Right renal pelvis (tissue), 4 donors: ENCODE measurements around the gene GPR152. TPM values are rescaled to one million over a fixed set of nuclear protein-coding genes. Genes with fewer than 3 reads are reported as not detected.
A peak's percentile ranks its signal among the peaks of the same experiment; 100 is the strongest.
"Not testable (repeated sequence)": the region's sequence is repeated elsewhere in the genome, so short reads cannot be mapped to it uniquely, and the experiment has no call there.

Source experiments
- DNase-seq, 4 donors: peaks; one replicate each; pipeline ENCODE4 v3.0.0-alpha.2; 2013; ENCODE audit warnings: low read depth in 4 of 4, low spot score in 3 of 4, missing footprints in 1 of 4
- polyA plus RNA-seq, 4 donors: library from polyadenylated mRNA; unstranded; fragments of 120-200 nt; gene quantifications; one replicate each; pipeline ENCODE4 v1.2.1, GENCODE V29; 2013; ENCODE audit not compliant: insufficient read length in 4 of 4

Gene GPR152
- polyA plus RNA-seq, 4 donors: not detected

DNA sequence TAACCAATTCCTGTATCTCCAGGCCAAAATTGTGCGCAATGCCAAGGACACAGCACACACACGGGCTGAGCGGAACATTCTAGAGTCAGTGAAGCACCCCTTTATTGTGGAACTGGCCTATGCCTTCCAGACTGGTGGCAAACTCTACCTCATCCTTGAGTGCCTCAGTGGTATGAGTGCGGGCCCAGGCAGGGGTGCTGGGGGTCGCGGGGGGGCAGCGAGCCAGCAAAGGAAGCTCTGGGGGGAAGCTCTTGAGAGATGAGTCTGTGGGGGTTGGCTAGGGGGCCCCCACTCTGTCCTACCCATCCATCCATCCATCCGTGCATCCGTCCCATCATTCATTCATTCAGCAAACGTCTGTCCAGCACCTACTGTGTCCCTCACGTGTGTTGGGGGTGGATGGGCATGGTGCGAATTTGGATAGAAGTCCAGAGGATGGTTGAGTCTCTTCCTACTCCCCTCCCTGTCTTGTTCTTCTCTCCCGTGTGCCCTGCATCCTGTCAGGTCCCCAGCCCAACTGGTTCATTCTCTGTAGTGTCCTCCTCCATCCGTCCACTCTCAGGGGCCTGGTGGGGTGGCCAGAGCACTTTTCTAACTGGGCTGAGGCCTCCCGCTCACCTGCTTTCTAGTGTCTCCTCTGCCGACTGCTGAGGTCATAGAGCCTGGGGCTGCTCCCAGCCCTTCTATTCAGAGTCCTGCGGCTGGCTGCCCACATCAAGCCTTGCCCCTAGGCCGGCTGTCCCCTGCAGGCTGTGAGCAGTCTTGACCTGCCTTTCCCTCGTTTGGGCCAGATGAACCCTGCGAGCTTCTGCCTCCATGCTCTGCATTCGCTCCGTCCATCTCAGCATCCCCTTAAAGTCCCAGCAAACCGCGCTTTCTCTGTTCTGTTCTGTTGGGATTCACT lies 20.9 kb downstream of the GPR152 start:
- DNase-seq: no peak

DNA sequence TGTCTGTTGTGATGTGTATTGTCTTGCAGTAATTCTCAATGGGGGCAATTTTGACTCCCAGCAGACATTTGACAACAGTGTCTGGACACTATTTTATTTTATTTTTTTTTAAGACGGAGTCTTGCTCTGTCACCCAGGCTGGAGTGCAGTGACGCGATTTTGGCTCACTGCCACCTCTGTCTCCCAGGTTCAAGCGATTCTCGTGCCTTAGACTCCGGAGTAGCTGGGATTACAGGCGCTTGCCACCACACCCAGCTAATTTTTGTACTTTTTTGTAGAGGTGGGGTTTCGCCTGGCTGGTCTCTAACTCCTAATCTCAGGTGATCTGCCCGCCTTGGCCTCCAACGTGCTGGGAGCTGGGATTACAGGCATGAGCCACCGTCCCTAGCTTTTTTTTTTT lies 22.8 kb downstream of the GPR152 start:
- no peak for DNase-seq

DNA sequence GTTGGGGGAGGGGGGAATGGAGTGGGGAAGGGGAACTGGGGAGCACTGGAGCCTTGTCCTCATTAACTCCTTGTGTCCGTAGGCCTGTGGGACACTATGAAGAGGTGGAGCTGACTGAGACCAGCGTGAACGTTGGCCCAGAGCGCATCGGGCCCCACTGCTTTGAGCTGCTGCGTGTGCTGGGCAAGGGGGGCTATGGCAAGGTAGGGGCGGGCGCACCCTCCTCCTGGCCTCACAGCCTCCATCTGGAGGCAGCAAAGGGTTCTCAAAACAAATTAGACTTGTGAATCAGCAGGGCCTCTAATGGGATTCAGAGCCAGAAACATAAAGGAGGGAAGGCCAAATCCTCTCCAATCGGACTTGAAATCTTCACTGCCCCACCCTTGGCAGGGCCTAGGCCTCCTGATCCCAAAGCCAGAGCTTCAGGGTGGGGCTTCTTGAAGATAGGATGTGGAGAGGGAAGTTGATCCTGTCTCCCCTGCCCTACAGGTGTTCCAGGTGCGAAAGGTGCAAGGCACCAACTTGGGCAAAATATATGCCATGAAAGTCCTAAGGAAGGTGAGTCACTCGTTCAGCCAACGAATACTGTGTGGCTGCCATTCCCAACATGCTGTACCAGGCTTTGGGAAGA lies 23.4 kb downstream of the GPR152 start:
- no peak for DNase-seq

DNA sequence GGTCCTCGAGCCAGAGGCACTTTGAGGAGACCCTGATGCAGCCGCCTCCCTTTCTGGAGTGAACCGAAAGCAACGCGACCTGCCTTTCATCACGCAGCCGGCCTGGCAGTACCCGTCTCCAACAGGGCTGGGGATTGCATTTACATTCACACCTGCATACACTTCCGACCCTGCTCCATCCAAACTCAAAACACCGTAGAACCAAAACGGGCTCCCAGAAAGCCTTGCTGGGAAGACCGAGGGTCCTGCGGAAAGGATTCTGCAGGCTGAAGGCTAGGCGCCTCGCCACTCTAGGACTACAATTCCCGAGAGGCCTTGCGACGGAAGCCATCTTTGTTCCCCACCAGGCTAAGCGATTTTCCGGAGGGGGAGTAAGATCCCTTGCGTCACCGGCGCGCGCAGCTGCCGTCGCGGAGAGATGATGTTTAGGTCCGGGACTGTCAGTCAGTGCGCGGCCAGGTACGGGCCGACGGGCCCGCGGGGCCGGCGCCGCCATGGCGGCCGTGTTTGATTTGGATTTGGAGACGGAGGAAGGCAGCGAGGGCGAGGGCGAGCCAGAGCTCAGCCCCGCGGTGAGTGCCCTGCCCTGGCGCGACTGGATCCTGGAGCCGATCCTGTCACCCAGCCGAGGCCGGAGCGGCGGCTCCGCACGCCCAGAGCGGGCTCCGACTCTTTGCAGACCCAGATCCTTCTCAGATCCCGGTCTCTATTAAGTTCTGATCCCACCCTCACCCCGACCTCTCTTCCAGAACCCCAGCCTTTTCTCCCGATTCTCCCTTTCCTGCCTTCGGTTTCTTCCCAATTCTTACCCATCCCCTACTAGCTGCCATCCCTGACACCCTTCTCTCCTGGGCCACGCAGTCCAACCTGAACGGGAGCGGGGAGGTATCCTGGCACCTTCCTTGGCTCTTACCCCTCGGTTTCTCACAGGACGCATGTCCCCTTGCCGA lies 24.2 kb downstream of the GPR152 start, which contains the start of gene RPS6KB2:
Gene RPS6KB2, plus strand, starts transcription at position 443 of the 950 bp plus-strand sequence. Its CDS starts 52 bp downstream, at position 495.
- DNase-seq: peak; percentile 95 to 97 (median 96)

DNA sequence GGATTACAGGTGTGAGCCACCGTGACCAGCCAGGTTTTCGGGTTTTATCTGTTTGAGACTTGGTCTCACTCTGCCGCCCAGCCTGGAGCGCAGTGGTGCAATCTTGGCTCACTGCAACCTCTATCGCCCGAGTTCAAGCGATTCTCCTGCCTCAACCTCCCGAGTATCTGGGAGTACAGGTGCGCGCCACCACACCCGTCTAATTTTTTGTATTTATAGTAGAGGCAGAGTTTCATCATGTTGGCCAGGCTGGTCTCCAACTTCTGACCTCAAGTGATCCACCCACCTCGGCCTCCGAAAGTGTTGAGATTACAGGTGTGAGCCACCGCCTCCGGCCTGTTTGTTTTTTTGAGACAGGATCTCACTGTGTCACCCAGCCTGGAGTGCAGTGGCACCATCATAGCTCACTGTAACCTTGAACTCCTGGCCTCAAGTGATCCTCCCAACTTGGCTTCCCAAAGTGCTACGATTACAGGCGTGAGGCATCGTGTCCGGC lies 25.1 kb downstream of the GPR152 start:
- not testable (repeated sequence) for DNase-seq

DNA sequence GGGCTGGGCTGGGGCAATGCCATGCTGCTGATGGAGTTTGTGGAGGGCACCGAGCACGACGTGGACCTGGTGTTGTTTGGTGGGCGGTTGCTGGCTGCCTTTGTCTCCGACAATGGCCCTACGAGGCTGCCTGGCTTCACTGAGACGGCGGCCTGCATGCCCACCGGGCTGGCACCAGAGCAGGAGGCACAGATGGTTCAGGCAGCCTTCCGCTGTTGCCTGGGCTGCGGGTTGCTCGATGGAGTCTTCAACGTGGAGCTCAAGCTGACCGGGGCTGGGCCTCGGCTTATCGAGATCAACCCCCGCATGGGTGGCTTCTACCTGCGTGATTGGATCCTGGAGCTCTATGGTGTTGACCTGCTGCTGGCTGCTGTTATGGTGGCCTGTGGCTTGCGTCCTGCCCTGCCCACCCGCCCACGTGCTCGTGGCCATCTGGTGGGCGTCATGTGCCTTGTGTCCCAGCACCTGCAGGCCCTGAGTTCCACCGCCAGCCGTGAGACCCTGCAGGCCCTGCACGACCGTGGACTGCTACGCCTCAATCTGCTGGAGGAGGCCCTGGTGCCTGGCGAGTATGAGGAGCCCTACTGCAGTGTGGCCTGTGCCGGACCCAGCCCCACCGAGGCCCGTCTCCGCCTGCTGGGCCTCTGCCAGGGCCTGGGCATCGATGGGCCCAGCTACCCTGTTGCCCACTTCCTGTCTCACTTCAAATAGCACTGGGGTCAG lies 28.5 kb downstream of the GPR152 start:
- no peak for DNase-seq

DNA sequence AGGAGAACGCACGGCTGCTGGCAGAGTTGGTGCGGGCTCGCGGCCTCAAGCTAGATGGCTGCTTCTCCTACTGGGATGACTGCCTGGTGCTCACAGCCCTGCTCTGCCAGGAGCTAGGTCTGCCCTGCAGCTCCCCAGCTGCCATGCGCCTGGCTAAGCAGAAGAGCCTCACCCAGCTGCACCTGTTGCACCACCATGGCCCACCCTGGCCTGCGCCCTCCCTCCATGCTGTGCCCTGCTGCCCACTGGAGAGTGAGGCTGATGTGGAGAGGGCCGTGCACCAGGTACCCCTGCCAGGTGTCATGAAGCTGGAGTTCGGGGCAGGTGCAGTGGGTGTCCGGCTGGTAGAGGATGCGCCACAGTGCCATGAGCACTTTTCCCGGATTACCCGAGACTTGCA lies 29.1 kb downstream of the GPR152 start:
- no peak for DNase-seq

DNA sequence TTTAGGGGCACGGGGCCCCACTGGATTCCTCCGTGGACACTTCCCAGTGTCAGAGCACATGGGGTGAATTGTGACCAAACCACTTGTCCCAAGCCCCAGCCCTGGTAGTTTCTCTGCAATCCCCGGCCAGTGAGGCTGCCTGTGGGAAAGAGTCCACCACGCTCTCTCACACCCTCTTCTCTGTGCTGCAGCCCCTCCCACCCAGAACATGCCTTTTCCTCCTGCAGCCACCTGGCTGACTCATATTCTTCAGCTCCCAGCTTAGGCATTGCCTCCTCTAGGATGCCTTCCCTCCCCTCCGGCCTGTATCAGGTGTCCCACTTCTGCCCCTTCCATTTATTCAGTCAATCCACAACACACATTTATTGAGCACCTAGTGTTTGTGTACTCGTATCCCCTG lies 29.6 kb downstream of the GPR152 start:
- DNase-seq: no peak

DNA sequence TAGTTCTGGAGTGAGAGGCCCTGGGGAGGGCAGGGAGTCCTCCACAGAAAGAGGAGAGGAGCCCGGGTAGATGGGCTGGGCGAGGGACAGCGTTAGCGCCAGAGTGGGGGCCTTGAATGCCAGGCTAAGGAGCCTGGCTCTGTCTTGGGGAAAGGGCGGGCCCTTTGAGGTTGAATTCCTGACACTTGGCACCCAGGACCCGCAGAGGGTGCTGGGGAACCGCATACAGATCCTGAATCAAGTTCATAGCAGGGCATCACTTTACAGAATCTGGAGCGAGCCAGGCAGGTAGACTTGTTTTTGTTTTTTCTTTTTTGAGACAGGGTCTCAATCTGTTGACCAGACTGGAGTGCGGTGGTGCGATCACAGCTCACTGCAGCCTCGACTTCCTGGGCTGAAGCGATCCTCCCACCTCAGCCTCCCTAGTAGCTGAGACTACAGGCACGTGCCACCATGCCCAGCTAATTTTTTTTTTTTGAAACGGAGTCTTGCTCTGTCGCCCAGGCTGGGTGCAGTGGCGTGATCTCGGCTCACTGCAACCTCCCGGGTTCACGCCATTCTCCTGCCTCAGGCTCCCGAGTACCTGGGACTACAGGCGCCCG lies 31.0 kb downstream of the GPR152 start:
- no peak for DNase-seq

DNA sequence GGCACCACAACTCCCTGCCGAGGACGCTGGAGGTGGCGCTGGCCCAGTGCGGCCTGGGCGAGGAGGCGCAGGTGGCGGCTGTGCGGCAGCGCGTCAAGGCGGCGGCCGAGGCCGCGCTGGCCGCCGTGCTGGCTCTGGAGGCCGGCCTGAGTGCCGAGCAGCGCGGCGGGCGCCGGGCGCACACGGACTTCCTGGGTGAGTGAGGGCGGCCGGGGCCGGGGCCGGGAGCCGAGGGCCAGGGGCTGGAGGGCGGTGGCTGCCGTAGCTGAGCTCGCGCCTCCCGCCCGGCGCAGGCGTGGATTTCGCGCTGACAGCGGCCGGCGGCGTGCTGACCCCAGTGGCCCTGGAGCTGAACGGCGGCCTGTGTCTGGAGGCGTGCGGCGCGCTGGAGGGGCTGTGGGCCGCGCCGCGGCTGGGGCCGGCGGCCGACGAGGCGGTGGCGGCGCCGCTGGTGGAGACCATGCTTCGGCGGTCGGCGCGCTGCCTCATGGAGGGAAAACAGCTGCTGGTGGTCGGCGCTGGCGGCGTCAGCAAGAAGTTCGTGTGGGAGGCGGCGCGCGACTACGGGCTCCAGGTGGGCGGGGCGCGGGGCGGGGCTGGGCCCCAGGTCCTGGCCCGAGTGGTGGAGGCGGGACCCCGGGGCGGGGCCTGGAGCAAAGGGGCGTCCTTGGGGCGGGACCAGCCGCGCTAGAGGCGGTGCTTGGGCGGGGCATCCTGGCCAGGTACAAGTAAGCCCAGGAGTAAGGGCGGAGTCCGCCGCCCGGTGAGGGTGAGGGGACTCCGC lies 31.7 kb downstream of the GPR152 start:
- DNase-seq: peak; percentile 87 to 91 (median 89)

DNA sequence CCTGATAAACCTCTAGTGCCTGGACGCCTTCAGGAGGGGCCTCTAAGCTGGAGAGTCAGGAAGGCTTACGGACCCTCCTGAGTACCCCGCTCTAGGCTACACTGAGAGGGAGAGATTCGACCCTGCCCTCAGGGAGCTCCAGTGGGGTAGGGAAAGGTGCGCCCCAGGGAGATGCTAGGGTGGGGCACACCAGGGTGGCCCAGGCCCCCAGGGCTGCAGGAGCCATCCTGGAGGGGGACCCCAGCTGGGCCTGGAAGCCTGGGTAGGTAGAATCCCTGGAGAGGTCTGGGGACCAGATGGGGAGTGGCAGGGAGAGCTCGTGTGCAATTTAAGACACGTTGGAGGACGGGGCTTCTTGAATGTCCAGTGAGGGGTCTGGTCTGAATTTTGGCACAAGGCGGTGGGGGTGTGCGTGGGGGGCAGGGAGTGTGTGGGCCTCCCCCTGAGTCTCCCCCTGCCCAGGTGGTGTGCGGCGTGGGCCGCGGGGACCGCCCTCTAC lies 32.3 kb downstream of the GPR152 start:
- no peak for DNase-seq

DNA sequence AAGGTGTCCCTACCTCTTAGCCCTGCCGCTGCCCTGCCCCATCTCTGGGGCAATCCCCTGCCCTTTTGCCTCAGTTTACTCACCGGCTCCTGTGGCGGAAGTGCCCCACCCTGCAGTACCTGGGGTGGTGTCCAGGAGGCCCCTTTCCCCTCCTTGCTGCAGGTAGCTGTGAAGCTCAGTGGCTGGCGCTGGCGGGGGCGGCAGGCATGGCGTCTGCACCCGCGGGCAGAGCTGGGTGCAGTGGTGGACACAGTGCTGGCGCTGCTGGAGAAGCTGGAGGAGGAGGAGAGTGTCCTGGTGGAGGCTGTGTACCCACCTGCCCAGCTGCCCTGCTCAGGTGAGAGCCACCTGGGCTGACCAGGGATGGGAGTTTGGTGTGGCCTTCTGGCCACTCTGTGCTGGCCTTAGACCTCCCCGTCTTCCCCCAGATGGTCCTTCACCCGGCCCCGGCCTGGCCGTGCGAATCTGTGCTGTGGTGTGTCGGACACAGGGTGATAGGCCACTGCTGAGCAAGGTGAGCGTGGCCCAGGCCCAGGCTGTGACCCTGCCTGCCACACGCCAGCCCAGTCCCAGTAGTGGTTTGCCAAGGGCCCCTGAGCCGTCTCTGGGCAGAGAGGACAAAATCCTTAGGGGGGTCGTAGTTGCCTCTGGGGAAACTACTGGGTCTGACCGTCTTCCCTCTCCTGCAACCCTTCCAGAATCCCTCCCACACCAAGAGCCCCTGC lies 33.0 kb downstream of the GPR152 start:
- DNase-seq: no peak

DNA sequence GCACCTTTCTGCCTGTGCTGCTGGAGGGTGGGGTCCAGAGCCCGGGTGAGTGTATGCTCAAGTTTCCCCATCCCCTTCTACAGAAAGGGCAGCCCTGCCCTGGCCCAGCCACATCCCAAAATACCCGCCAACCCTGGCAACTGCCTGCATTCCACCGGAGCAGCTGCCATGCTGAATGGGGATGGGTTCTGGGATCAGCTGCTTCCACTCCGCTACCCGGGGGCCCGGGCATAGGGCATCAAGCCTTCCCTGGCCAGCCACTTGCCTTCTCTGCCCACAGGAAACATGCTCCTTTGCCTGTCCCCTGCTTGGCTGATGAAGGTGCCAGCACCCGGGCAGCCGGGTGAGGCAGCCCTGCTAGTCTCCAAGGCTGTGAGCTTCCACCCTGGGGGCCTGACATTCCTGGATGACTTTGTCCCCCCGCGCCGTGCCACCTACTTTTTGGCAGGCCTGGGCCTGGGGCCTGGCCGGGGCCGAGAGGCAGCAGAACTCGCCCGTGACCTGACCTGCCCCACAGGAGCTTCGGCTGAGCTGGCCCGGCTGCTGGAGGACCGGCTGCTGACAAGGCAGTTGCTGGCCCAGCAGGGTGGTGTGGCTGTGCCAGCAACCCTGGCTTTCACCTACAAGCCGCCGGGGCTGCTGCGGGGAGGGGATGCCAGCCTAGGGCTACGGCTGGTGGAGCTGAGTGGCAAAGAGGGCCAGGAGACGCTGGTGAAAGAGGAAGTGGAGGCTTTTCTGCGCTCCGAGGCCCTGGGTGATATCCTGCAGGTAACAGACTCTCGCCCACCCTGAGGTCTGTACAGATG lies 33.9 kb downstream of the GPR152 start:
- DNase-seq: no peak

DNA sequence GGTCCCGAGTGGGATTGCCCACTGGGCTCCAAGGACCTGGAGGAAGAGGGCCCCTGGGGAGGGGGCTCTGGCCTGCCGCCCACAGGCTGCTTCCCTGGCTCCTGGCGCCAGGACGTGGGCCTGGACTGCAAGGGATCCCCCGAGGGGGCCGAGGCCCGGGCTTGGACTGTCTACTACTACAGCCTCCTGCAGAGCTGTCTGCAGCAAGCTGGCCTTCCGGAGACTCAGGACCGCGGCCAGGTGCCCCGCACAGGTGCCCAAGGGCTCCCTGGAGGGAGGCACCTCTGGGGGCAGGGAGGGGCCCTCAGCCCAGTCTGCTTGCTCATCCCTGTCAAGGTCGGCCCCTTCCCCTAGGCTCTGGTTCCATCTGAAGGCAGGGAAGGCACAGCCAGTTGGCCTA lies 35.1 kb downstream of the GPR152 start:
- DNase-seq: no peak

DNA sequence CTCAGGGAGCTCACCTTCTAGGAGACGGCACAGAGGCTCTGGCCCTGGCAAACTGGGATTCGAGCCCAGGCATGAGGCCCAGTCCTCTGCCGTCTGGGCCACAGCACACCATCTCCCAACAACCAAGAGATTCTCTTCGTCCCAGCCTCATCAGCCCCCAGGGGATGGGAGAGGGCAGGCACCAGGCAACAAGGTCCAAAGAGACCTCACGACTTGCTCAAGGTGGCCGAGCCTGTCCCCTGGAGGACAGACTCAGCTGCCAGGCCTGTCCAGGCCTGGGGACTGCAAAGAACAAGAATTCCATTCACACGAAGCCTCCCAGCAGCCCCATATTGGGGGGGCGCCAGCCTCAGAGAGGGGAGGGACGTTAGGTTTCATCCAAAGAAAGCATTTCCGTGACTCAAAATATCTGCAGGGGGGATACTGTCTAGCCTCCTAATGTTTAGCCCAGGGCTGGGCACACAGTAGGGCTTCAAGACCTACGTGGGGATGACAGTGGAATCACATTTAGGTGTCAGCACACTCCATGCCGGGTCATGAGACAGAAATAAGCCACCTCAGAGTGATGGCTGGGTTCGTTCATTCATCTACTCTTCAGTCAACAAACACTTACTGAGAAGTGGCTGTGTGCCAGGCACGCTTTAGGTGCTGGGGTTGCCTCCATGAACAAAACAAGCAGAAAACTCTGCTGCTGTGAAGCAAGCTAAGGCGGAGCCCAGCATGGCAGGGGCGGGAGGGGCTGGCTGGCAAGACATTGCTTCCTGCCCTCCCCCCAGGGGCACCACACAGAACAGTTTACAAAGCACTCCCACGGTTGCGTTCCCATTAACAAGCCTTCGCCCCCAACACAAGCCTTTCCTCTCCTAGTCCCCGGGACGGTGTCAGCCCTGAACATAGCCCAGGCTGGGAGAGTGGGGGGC lies 35.9 kb downstream of the GPR152 start:
- no peak for DNase-seq
